ENCODE data around the gene EIF4G3. TPM values are rescaled to one million over a fixed set of nuclear protein-coding genes. Genes with fewer than 3 reads are reported as not detected.

EIF4G3 gene
- total RNA-seq, 1 experiment from 2014 or later = 72.0 TPM

GRCh38 chr1:20974069-20974468 lies 202.6 kb downstream of the EIF4G3 start:
- H3K9ac ChIP-seq (ENCODE audit: extremely low read depth, insufficient read length, low read length) = no peak overlapping the region
- peaks cover 4 to 29% (median 20%) of the 10 kb centered on the region in 3 experiments; a peak in 5 of 7 replicates for H3K36me3 Mint-ChIP-seq (ENCODE audit: insufficient read depth in 1 of 3, low read depth in 3 of 3)
- H3K27me3 ChIP-seq (ENCODE audit: insufficient read depth, low read length) = no peaks in the 10 kb centered on the region; the same call in 1 of the 2 replicates
- no peaks in the 10 kb centered on the region for H3K79me2 ChIP-seq (ENCODE audit: insufficient read depth, low read length)
- H4K5ac ChIP-seq (ENCODE audit: insufficient read length, low read depth, low read length) = no peak overlapping the region
- H2BK5ac ChIP-seq (ENCODE audit: insufficient read length, low read length) = no peak overlapping the region
- no peak overlapping the region for H2BK120ac ChIP-seq (ENCODE audit: low read depth, low read length, poor library complexity, severe bottlenecking)
- TF ChIP-seq CTCF (conservative IDR thresholded peaks at IDR 0.05) = no peak
- no peaks in the 10 kb centered on the region for H3K4me1 ChIP-seq (ENCODE audit: insufficient read depth, low read length)
- no peaks in the 10 kb centered on the region; the same call in 1 of the 2 replicates for H3K27me3 Mint-ChIP-seq (ENCODE audit: low read depth)
- H3K4me1 Mint-ChIP-seq = no peaks in the 10 kb centered on the region
- H3K4ac ChIP-seq (ENCODE audit: low read depth, low read length) = no peak overlapping the region
- H3K4me3 Mint-ChIP-seq = no peak overlapping the region
- H2BK20ac ChIP-seq (ENCODE audit: low read depth, low read length, poor library complexity, severe bottlenecking) = no peak overlapping the region
- H4K8ac ChIP-seq (replicated peaks; ENCODE audit: insufficient read length, low read depth, low read length) = no peak overlapping the region
- no peaks in the 10 kb centered on the region for H3K79me1 ChIP-seq (ENCODE audit: insufficient read depth, low read depth, low read length, poor library complexity, severe bottlenecking)
- no peak overlapping the region for H3K56ac ChIP-seq (ENCODE audit: insufficient read length, low read depth, low read length)
- H2BK12ac ChIP-seq (ENCODE audit: insufficient read length, low read depth, low read length) = no peak overlapping the region
- no peak overlapping the region for H3K4me2 ChIP-seq (ENCODE audit: insufficient read depth, insufficient read length, low read length)
- no peak overlapping the region for H3K14ac ChIP-seq (ENCODE audit: insufficient read depth, low read length)
- no CpG with 5 or more reads among the region's 1 CpG for WGBS (ENCODE audit: extremely low coverage, insufficient read length, low lambda C conversion rate)
- H2BK15ac ChIP-seq (ENCODE audit: low read depth, low read length) = no peak overlapping the region
- no peak for DNase-seq
- H3K9me3 ChIP-seq (ENCODE audit: control insufficient read depth, low read depth, low read length) = no peaks in the 10 kb centered on the region
- H4K20me1 ChIP-seq (ENCODE audit: control insufficient read depth, insufficient read depth, insufficient read length) = no peaks in the 10 kb centered on the region
- H2AFZ ChIP-seq (ENCODE audit: low read length) = no peak overlapping the region
- no peaks in the 10 kb centered on the region for H3K23me2 ChIP-seq (ENCODE audit: insufficient read length, low read depth, low read length, poor library complexity, severe bottlenecking)
- H3K27ac Mint-ChIP-seq = no peak overlapping the region
- no peak overlapping the region for H2AK5ac ChIP-seq (ENCODE audit: insufficient read length, low read length)
- H3K27ac ChIP-seq (ENCODE audit: insufficient read length, low read depth, low read length) = no peak overlapping the region
- no peak overlapping the region for H3K23ac ChIP-seq (ENCODE audit: insufficient read length, low read depth, low read length)
- H4K91ac ChIP-seq (ENCODE audit: insufficient read length, low read depth, low read length) = no peak overlapping the region
- H3T11ph ChIP-seq (ENCODE audit: low read length) = no peak overlapping the region
- H3K9me3 Mint-ChIP-seq = no peaks in the 10 kb centered on the region
- H3K18ac ChIP-seq (ENCODE audit: insufficient read length, low read depth, low read length) = no peak overlapping the region
